Endothelial cell (in vitro differentiated cells): Measurements from ENCODE around the gene KCND2. TPM values are rescaled to one million over a fixed set of nuclear protein-coding genes. Genes with fewer than 3 reads are reported as not detected.
A peak's percentile ranks its signal among the peaks of the same experiment; 100 is the strongest.

ENCODE experiments used
- DNase-seq: peaks from one replicate; pipeline ENCODE4 v3.0.0; 2021; ENCODE audit warnings: low spot score
- H3K27ac Mint-ChIP-seq: one replicate; pipeline ENCODE4 v1.8.0; 2021; ENCODE audit warnings: mixed read lengths, inconsistent platforms; ENCODE audit not compliant: unreplicated experiment
- H3K27me3 Mint-ChIP-seq: one replicate; pipeline ENCODE4 v1.8.0; 2021; ENCODE audit warnings: mild to moderate bottlenecking, moderate library complexity, mixed read lengths, inconsistent platforms; ENCODE audit not compliant: unreplicated experiment
- H3K36me3 Mint-ChIP-seq: one replicate; pipeline ENCODE4 v1.8.0; 2021; ENCODE audit warnings: mild to moderate bottlenecking, low read depth, mixed read lengths, inconsistent platforms; ENCODE audit not compliant: unreplicated experiment
- H3K4me1 Mint-ChIP-seq: one replicate; pipeline ENCODE4 v1.8.0; 2021; ENCODE audit warnings: mild to moderate bottlenecking, mixed read lengths, inconsistent platforms; ENCODE audit not compliant: unreplicated experiment
- H3K4me3 Mint-ChIP-seq: one replicate; pipeline ENCODE4 v1.8.0; 2021; ENCODE audit warnings: mild to moderate bottlenecking, mixed read lengths, inconsistent platforms; ENCODE audit not compliant: unreplicated experiment
- H3K9me3 Mint-ChIP-seq: one replicate; pipeline ENCODE4 v1.8.0; 2021; ENCODE audit warnings: mixed read lengths, inconsistent platforms; ENCODE audit not compliant: unreplicated experiment
- total RNA-seq: library from RNA; stranded (reverse); fragmentation: NEBNext Ultra II Directional; extraction: Animal tissue kit (Norgen Biotek cat#: 25700); gene quantifications from one replicate; pipeline ENCODE4 v1.2.1, GENCODE V29; 2021; ENCODE audit not compliant: unreplicated experiment
- TF ChIP-seq, protein P1 (sequence below): fragments of 200-600 bp; sonication (generic); IDR thresholded peaks from one replicate; pipeline ENCODE4 v1.5.0; 2021; ENCODE audit warnings: antibody characterized with exemption; ENCODE audit not compliant: unreplicated experiment

Gene KCND2
- total RNA-seq, 1 donor from 2014 or later = 0.28 TPM

GRCh38 chr7:120724955-120725354 is 452.0 kb downstream of the KCND2 start:
- no peak for DNase-seq
- Mint-ChIP-seq H3K27me3 (no peaks in the 10 kb centered on the region), H3K36me3 (no peaks in the 10 kb centered on the region), H3K4me3 (no peak overlapping the region), H3K4me1 (peaks cover 4% of the 10 kb centered on the region), H3K27ac (no peak overlapping the region), H3K9me3 (no peaks in the 10 kb centered on the region)
- TF ChIP-seq, protein P1, sequence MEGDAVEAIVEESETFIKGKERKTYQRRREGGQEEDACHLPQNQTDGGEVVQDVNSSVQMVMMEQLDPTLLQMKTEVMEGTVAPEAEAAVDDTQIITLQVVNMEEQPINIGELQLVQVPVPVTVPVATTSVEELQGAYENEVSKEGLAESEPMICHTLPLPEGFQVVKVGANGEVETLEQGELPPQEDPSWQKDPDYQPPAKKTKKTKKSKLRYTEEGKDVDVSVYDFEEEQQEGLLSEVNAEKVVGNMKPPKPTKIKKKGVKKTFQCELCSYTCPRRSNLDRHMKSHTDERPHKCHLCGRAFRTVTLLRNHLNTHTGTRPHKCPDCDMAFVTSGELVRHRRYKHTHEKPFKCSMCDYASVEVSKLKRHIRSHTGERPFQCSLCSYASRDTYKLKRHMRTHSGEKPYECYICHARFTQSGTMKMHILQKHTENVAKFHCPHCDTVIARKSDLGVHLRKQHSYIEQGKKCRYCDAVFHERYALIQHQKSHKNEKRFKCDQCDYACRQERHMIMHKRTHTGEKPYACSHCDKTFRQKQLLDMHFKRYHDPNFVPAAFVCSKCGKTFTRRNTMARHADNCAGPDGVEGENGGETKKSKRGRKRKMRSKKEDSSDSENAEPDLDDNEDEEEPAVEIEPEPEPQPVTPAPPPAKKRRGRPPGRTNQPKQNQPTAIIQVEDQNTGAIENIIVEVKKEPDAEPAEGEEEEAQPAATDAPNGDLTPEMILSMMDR = no peak

- H3K4me1 Mint-ChIP-seq = peaks cover 4% of the 10 kb centered on the region
- H3K27me3 Mint-ChIP-seq = no peaks in the 10 kb centered on the region
- TF ChIP-seq, protein P1 = peak; percentile 92
- H3K36me3 Mint-ChIP-seq = no peaks in the 10 kb centered on the region
- H3K27ac Mint-ChIP-seq = no peak overlapping the region
- DNase-seq = no peak
- no peak overlapping the region for H3K4me3 Mint-ChIP-seq
- no peaks in the 10 kb centered on the region for H3K9me3 Mint-ChIP-seq
These were observed 452.5 kb downstream of the KCND2 start for GRCh38 chr7:120725376-120726039.

- H3K27ac Mint-ChIP-seq = no peak overlapping the region
- no peaks in the 10 kb centered on the region for H3K9me3 Mint-ChIP-seq
- no peaks in the 10 kb centered on the region for H3K27me3 Mint-ChIP-seq
- H3K4me1 Mint-ChIP-seq = peaks cover 4% of the 10 kb centered on the region
- TF ChIP-seq, protein P1 = no peak
- H3K4me3 Mint-ChIP-seq = no peak overlapping the region
- DNase-seq = no peak
- no peaks in the 10 kb centered on the region for H3K36me3 Mint-ChIP-seq
These were observed 456.3 kb downstream of the KCND2 start for GRCh38 chr7:120729245-120729644.

GRCh38 chr7:120731271-120731670 is 458.3 kb downstream of the KCND2 start:
- Mint-ChIP-seq H3K4me3 (no peak overlapping the region), H3K9me3 (no peaks in the 10 kb centered on the region), H3K36me3 (no peaks in the 10 kb centered on the region), H3K4me1 (peaks cover 4% of the 10 kb centered on the region), H3K27ac (no peak overlapping the region), H3K27me3 (no peaks in the 10 kb centered on the region)
- DNase-seq = no peak
- TF ChIP-seq, protein P1 = no peak

DNA sequence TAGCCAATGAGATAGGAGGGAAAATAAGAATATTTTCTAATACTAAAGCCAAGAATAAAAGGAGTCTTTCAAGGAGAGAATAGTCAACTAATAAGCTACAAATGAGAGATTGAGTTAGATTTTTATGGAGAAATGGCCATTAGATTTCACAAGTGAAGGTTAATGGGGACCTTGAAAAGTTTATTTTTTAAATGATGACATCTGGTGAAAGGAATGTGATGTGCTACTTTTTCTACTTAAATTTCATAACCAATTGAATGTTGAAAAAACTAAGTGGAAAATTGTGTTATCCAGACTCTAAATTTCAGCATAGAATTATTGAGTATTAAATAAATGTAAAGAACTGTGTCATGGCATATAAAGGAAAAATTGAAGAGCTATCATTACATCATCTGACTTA is 459.3 kb downstream of the KCND2 start:
- Mint-ChIP-seq H3K9me3 (no peaks in the 10 kb centered on the region), H3K36me3 (no peaks in the 10 kb centered on the region), H3K4me1 (peaks cover 4% of the 10 kb centered on the region)

More for the DNA sequence above, 459.3 kb downstream of the KCND2 start:
- TF ChIP-seq, protein P1 = no peak
- Mint-ChIP-seq H3K4me3 (no peak overlapping the region), H3K27ac (no peak overlapping the region), H3K27me3 (no peaks in the 10 kb centered on the region)
- DNase-seq = no peak
